Lower leg skin (tissue), 3 donors: ENCODE results near the gene PIP5K1B.

Source experiments
- POLR2A ChIP-seq, 2 donors: fragments of 450-650 bp; IDR thresholded peaks; one replicate each; pipeline ENCODE4 v1.6.1; 2016 to 2017; ENCODE audit warnings: antibody characterized with exemption in 2 of 2, mild to moderate bottlenecking in 1 of 2, moderate library complexity in 1 of 2
- TF ChIP-seq, protein P1 (sequence below), 3 donors: fragments of 450-650 bp; IDR thresholded peaks; one replicate each; pipeline ENCODE4 v1.5.1; 2016; ENCODE audit warnings: antibody characterized with exemption in 3 of 3, mild to moderate bottlenecking in 3 of 3, moderate library complexity in 2 of 3

DNA sequence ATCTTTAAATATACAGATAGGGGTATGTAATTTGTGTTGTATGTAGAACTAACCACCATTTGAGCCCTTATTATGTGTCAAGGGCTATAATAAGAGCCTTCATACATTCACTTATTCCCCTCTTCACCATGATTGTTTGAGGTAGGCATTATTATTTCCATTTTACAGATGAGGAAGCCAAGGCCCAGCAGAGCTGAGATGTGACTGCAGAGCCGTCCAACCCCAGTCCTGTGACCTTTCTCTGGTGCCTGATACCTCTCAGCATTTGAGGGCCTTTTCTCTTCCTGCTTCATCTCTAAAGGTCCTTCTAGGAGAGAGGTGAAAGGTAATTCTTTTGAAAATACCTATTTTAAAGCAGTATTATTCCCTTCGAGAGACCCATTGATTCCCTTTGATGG lies 37.3 kb downstream of the PIP5K1B start:
- TF ChIP-seq, protein P1, sequence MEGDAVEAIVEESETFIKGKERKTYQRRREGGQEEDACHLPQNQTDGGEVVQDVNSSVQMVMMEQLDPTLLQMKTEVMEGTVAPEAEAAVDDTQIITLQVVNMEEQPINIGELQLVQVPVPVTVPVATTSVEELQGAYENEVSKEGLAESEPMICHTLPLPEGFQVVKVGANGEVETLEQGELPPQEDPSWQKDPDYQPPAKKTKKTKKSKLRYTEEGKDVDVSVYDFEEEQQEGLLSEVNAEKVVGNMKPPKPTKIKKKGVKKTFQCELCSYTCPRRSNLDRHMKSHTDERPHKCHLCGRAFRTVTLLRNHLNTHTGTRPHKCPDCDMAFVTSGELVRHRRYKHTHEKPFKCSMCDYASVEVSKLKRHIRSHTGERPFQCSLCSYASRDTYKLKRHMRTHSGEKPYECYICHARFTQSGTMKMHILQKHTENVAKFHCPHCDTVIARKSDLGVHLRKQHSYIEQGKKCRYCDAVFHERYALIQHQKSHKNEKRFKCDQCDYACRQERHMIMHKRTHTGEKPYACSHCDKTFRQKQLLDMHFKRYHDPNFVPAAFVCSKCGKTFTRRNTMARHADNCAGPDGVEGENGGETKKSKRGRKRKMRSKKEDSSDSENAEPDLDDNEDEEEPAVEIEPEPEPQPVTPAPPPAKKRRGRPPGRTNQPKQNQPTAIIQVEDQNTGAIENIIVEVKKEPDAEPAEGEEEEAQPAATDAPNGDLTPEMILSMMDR (IDR thresholded peaks at IDR 0.05) = no peak
- TF ChIP-seq POLR2A (IDR thresholded peaks at IDR 0.05) = no peak
